GM13976 (cell line): ENCODE data around the gene NXF2B.
"Not testable (repeated sequence)": the region's sequence is repeated elsewhere in the genome, so short reads cannot be mapped to it uniquely, and the experiment has no call there.

ENCODE experiments used
- DNase-seq: peaks from one replicate; pipeline ENCODE4 v3.0.0; 2012; ENCODE audit warnings: low spot score
- in situ Hi-C: fragments of 300-500 bp; cut with MboI; formaldehyde crosslinking; loops from one replicate; pipeline ENCODE4 v1.12.0; 2022; ENCODE audit warnings: low sequenced_read_pairs, mixed read lengths, inconsistent platforms; ENCODE audit not compliant: unreplicated experiment
- TF ChIP-seq, protein P1 (sequence below): IDR thresholded peaks from 2 replicates; pipeline ENCODE4 v1.5.1; 2012; ENCODE audit warnings: borderline replicate concordance, mild to moderate bottlenecking; ENCODE audit not compliant: insufficient read depth; ENCODE audit errors: extremely low read depth, missing control alignments, control extremely low read depth

NXF2B gene, protein sequence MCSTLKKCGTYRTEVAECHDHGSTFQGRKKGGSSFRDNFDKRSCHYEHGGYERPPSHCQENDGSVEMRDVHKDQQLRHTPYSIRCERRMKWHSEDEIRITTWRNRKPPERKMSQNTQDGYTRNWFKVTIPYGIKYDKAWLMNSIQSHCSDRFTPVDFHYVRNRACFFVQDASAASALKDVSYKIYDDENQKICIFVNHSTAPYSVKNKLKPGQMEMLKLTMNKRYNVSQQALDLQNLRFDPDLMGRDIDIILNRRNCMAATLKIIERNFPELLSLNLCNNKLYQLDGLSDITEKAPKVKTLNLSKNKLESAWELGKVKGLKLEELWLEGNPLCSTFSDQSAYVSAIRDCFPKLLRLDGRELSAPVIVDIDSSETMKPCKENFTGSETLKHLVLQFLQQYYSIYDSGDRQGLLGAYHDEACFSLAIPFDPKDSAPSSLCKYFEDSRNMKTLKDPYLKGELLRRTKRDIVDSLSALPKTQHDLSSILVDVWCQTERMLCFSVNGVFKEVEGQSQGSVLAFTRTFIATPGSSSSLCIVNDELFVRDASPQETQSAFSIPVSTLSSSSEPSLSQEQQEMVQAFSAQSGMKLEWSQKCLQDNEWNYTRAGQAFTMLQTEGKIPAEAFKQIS

DNA sequence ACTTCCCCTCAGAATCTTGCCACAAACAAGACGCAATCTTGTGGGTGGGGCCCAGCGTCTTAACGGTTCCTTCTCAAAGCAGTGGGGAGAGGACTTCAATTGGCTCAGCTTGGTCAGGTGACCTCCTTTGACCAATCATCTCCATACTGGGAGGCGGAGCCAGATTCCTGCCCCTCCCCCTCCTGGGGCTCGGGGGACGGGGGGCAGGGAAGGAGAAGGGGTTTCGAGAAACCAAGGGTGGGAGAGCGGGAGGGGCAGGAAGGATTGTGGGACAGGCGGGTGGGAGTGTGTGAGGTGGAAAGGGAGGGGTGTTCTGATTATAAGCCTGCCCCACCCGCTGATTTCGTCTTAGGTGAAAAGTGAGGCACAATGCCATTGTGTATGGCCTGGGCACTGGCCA, at the start of gene NXF2B:
Gene NXF2B (minus strand): TSS at position 101 of the 400 bp plus-strand sequence. CDS start 59,972 bp downstream, outside the sequence.
- in situ Hi-C loops, DNase-seq: not testable (repeated sequence)

DNA sequence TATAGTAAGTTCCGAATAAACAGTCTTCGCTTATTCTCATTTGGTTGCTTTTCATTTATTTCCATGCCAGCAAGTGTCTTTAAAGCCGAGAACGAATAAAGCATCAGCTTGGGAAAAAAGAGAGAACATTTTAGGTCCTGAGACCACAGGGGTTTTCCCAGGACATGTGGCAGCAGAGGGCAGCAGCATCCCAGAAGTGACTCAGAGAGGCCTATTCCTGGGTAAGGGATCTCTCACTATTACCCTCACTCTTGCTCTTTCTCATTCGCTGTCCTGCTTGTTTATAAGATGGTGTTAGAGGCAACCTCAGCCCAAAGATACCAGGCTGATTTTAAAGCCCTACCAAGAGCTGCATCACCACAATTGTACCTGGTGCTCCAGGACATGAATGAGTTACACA, 39.0 kb upstream of the NXF2B start:
- in situ Hi-C loops, DNase-seq: not testable (repeated sequence)

GRCh38 chrX:102471762-102472220, 32.0 kb upstream of the NXF2B start, which contains the start of gene TCP11X2:
TSS of gene TCP11X2 (minus strand) at chrX:102471812.
- in situ Hi-C loops, DNase-seq: not testable (repeated sequence)

DNA sequence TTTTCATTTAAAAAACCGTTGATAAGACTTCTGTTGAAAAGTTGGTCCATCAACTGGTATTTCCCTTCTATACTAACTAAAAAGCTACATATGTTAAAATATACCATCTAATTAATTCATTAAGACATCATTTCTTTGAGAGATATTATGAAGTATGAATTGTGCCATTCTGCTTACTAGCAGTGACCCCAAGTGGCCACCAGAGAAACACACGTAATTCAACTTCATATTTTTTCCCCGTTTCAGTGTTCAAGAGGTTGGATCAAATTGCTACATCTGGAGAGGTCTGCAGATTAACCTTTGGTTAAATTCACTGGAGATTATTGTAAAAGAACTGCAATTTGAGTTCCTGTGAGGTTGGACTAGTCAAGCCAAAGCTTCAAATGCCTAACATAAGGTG, 30.4 kb upstream of the NXF2B start:
- in situ Hi-C loops, result not testable (repeated sequence)

DNA sequence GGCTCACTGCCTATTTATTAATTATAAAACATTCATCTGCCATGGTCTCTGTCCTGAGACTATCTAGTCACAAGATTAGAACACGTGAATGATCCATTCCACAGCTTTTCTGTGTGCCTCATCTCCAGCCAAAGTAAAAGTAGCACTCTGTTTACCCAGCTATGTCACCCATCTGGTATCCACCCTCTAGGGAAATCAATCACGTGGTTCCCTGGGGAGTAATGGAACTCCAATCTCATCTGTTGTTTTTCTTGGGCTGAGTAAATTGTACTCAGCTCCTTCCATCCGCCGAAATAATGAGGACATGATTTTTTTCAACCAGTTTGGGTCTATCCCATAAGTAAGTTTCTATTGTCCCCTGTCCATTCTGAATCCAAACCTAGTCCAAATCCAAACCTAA, 18.8 kb upstream of the NXF2B start:
- in situ Hi-C loops, DNase-seq: not testable (repeated sequence)

More for the DNA sequence above, 30.4 kb upstream of the NXF2B start:
- DNase-seq, result not testable (repeated sequence)

GRCh38 chrX:102414493-102414892, 25.3 kb downstream of the NXF2B start:
- in situ Hi-C loops, DNase-seq: not testable (repeated sequence)

DNA sequence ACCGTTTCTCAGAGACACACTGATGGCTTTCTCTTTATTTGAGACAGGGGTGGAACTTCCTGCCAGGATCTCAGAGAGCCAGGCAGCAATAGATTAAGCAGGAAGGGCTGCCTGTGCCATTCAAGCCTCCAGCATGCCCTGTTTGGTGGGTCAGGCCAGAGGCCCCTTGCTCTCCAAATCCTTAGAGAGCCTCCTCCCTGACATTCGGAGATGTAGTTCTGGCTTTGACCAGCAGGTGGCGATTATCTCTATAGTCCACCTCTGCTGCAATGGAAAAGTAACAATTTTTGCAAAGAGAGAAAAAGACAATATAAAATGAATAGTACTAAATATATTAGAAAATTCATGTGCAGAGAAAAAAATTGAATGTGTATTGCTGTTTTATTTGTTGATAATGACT, 93.9 kb downstream of the NXF2B start:
- TF ChIP-seq, protein P1, sequence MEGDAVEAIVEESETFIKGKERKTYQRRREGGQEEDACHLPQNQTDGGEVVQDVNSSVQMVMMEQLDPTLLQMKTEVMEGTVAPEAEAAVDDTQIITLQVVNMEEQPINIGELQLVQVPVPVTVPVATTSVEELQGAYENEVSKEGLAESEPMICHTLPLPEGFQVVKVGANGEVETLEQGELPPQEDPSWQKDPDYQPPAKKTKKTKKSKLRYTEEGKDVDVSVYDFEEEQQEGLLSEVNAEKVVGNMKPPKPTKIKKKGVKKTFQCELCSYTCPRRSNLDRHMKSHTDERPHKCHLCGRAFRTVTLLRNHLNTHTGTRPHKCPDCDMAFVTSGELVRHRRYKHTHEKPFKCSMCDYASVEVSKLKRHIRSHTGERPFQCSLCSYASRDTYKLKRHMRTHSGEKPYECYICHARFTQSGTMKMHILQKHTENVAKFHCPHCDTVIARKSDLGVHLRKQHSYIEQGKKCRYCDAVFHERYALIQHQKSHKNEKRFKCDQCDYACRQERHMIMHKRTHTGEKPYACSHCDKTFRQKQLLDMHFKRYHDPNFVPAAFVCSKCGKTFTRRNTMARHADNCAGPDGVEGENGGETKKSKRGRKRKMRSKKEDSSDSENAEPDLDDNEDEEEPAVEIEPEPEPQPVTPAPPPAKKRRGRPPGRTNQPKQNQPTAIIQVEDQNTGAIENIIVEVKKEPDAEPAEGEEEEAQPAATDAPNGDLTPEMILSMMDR, result peak; percentile 76
- DNase-seq, result peak; percentile 19
- in situ Hi-C loops, result no loop called here

DNA sequence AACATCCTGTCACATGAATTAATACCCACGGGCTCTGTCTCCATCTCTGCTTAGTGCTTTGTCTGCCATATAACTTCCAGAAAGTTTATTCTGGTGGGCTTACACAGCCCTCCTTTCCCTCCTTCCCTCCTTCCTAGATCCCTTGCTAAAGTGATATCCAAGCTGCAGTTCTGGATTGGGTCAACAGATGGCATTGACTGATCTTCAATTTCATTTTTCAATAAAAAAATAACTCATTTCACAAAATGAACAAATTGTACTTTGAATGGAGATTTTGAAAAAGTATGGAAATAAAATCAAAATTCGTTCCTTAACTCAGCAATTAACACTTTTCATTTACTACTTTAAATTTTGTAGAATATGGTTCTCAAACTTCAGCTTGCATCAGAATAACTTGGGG, 97.9 kb downstream of the NXF2B start:
- no peak for DNase-seq
- in situ Hi-C loops, result no loop called here
- TF ChIP-seq, protein P1, result no peak

DNA sequence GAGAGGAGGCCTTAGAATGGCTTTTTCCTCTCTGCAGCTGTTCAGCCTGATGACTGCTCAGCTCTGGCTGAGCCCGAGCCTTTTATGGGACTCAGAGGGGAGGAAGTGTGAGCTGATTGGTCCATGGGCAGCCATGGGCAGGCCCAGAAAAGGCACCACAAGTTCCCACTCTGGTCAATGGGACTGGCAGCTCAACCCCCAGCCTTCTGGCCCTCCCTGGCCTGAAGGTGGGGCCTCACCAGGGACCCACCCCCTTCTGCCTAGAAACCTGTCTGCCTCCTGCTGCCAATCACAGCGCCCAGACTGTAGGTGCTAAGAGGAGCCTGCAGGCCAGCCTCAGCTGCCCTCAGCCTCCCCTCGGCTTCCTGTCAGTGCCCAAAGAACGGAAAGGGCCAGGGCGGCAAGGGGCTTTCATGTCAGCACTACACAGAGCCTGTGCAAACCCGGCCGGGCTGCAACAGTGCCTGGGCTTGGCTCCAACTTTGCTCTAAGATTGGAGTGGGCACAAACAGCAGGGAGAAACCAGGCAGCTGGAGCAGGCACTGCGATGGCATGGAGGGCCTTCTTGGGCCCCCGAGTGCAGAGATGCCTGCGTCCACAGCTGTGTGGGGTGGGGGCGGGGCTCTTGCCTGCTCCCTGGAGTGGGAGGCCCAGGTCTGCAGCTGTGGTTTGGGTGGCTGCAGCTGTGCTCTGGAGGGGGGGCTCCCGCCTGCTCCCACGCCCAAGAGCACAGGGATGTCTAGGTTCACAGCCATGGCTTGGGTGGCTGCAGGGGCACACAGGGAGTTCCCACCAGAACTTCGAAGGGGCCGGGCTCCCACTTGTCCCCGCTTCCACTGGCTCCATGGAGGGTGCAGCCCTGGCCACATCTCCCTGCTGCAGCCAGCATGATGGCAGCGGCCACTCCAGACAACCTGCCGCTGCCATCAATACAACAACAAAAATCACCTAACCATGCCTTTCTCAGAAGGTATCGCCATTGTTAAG, 100.2 kb downstream of the NXF2B start:
- TF ChIP-seq, protein P1, result no peak
- no peak for DNase-seq
- in situ Hi-C loops, result no loop called here
